PFSK-1 (cell line): Measurements from ENCODE around the gene TPPP3.

Experiments
- FOXP2 ChIP-seq: optimal IDR thresholded peaks from 2 replicates; pipeline ENCODE3; 2011; ENCODE audit warnings: borderline replicate concordance, control low read depth, inconsistent platforms; ENCODE audit not compliant: insufficient read depth; ENCODE audit errors: extremely low read length, extremely low read depth
- POLR2AphosphoS5 ChIP-seq: IDR thresholded peaks from 2 replicates; pipeline ENCODE4 v1.6.1; 2012; ENCODE audit warnings: low read depth, mild to moderate bottlenecking, control low read depth, low read length, moderate library complexity
- SIN3A ChIP-seq: IDR thresholded peaks from 2 replicates; pipeline ENCODE4 v1.6.1; 2012; ENCODE audit warnings: mild to moderate bottlenecking, low read length, moderate library complexity, borderline replicate concordance; ENCODE audit not compliant: insufficient read depth
- TAF1 ChIP-seq: IDR thresholded peaks from 2 replicates; pipeline ENCODE4 v1.6.1; 2012; ENCODE audit warnings: low read length, control low read depth, borderline replicate concordance; ENCODE audit not compliant: insufficient read depth
- TF ChIP-seq, protein P1 (sequence below), 2 experiments: IDR thresholded peaks; 2 replicates each; pipeline versions ENCODE4 v1.6.1 to v1.8.0; 2011 to 2012; ENCODE audit warnings: low read depth in 2 of 2, low read length in 2 of 2, control low read depth in 1 of 2, inconsistent platforms in 1 of 2, mild to moderate bottlenecking in 1 of 2, moderate library complexity in 1 of 2; ENCODE audit not compliant: insufficient read depth in 1 of 2

Gene TPPP3

DNA sequence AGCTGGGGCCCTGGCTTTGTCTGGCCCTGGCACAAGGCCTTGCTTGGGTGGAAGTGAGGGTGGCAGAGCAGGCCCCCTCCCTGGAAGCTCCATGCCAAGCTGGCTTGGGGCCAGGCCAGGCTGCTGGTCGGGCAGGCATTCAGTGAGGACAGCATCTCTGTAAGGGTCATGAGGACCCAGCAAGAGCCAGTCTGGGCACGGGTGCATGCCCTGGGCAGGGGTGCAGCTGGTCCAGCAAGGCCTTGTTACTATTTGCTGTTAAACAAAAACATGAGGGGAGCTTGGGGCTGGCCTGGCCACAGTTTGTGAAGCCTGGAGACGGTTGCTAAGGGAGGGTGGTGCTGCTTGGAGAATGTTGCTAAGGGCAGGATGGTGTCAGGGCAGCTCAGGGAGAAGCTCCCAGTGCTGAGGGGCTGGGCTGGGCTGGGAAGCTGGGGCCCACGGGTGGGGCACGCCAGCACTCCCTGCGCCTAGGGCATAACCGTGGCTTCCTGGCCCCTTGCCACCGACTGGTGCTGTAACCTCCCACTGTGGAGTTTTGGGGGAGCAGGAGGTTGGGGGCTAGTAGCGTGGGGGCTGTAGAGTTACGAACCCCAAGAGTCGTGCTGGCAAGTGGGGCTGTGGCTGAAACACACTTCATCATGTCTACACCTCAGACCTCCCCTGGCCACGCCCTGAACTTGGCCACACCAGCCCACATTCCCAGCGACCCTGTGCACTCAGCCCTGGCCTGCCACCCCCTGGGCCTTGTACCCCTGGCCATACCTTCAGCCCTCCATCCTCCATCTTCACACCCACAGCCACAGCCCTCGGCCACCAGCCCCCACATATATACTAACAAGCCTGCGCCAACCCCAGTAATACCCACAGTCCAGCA, 1.6 kb downstream of the TPPP3 start:
- TF ChIP-seq FOXP2 (no peak), POLR2AphosphoS5 (no peak), TAF1 (no peak), SIN3A (no peak)
- TF ChIP-seq, protein P1, sequence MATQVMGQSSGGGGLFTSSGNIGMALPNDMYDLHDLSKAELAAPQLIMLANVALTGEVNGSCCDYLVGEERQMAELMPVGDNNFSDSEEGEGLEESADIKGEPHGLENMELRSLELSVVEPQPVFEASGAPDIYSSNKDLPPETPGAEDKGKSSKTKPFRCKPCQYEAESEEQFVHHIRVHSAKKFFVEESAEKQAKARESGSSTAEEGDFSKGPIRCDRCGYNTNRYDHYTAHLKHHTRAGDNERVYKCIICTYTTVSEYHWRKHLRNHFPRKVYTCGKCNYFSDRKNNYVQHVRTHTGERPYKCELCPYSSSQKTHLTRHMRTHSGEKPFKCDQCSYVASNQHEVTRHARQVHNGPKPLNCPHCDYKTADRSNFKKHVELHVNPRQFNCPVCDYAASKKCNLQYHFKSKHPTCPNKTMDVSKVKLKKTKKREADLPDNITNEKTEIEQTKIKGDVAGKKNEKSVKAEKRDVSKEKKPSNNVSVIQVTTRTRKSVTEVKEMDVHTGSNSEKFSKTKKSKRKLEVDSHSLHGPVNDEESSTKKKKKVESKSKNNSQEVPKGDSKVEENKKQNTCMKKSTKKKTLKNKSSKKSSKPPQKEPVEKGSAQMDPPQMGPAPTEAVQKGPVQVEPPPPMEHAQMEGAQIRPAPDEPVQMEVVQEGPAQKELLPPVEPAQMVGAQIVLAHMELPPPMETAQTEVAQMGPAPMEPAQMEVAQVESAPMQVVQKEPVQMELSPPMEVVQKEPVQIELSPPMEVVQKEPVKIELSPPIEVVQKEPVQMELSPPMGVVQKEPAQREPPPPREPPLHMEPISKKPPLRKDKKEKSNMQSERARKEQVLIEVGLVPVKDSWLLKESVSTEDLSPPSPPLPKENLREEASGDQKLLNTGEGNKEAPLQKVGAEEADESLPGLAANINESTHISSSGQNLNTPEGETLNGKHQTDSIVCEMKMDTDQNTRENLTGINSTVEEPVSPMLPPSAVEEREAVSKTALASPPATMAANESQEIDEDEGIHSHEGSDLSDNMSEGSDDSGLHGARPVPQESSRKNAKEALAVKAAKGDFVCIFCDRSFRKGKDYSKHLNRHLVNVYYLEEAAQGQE (IDR thresholded peaks at IDR 0.05; ENCODE audit: insufficient read depth in 1 of 2, low read depth in 2 of 2, low read length in 2 of 2) = no peak

DNA sequence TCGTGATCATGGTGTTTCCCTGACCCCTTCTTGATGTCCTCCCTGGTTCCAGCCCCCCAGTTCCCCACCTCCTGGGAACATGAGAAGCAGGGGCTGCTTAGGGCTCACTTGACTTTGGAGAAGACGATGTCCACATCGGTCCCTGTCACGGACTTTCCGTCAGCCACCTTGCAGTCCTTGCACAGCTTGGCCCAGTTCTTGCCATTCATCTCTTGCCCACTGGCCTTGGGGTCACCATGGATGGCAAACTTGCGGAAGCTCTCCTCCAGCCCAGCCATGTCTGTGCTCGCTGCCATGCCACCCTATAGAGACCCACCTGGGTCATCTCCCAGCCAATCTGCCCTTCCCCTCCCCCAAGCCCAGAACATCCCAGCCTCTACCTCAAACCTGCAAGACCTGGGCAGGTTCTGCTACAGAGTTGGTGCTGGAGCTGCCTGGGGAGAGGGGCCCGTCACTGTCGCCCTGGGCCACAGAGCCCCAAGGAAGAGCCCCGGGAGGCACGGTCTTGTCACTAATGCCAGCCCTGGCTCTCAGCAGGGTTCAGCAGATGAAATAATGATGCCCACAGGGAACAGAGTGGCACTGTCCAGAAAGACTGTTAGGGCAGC, 2.4 kb downstream of the TPPP3 start:
- no peak for TF ChIP-seq POLR2AphosphoS5
- TF ChIP-seq, protein P1 (IDR thresholded peaks at IDR 0.05; ENCODE audit: insufficient read depth in 1 of 2, low read depth in 2 of 2, low read length in 2 of 2) = no peak

DNA sequence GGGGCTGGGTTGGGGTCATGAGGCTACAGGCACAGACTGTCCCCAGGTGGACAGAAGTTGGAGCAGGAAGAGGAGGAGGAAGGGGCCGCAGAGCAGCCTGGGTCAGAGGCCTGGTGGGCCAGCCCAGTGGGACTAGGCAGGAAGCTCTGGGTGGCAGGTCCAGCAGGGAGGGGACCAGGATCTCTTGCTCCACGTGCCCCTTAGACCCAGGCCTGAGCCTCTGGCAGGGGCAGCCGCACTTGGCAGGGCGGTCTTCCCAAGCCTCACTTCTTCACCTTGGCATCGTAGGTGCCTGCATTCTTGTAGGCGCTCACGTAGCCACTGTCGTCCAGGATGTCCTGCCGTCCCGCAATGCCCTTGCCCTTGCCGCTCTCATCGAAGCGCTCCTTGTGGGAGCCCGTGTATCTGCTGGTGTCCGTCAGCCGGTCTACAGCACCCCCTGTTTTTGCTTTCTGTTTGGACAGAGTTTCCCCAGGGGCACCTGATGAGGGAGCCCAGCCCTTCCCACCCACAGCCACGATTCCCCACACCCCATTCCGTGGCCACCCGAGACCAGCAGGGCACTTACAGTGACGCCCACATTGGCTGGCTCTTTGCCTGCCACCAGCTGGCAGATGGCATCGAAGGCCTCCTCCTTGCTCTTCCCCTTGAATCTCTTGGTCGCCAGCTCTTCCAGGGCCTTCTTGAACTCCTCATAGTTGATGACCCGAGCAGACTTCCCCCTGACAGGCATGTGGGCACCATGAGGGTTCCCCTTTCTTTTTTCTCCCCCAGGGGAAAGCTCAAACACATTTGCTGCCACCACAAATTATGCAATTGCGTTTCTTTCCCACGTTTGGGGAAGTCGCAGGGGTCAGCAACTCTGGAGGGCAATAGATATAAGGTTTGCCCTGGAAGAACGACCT, 3.1 kb downstream of the TPPP3 start:
- TF ChIP-seq POLR2AphosphoS5 (no peak), SIN3A (no peak), TAF1 (no peak), FOXP2 (no peak)
- TF ChIP-seq, protein P1 (IDR thresholded peaks at IDR 0.05; ENCODE audit: insufficient read depth in 1 of 2, low read depth in 2 of 2, low read length in 2 of 2) = no peak

DNA sequence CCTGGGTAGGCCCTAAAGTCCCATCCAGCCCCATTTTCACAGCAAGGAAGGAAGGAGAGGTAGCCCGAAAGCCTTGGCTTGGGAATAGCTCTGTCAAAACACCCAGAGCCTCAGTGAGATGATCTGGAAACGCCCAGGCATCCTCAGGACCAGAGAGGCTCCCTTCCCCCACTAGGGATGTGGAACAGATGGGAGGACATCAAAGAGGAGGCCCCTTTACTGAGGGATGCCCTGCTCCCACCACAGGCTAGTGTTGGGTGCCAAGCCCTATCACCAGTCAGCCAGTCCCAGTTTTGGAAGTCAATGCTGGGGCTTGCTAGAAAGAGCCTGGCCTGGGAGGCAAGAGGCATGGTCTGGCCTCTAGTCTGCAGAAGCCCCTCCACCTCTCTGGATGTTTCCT, 4.7 kb downstream of the TPPP3 start:
- no peak for TF ChIP-seq SIN3A
- no peak for TF ChIP-seq FOXP2
- no peak for TF ChIP-seq TAF1
- TF ChIP-seq, protein P1 (IDR thresholded peaks at IDR 0.05; ENCODE audit: insufficient read depth in 1 of 2, low read depth in 2 of 2, low read length in 2 of 2) = no peak
- no peak for TF ChIP-seq POLR2AphosphoS5
